H1 (cell line): ENCODE data around the gene ADAMTSL2. TPM values are rescaled to one million over a fixed set of nuclear protein-coding genes. Genes with fewer than 3 reads are reported as not detected.

Source experiments
- CTCF ChIA-PET: fragments of 300-600 bp; sonication (Branson Sonifier 250); formaldehyde crosslinking; loops from one replicate; lab custom pipeline; 2021; ENCODE audit not compliant: partially characterized antibody; lab: Charles Lee
- POLR2A ChIA-PET: fragments of 300-600 bp; sonication (Branson Sonifier 250); formaldehyde crosslinking; loops from one replicate; lab custom pipeline; 2021; ENCODE audit warnings: inconsistent platforms; ENCODE audit not compliant: partially characterized antibody; lab: Charles Lee
- DNase-seq, 2 experiments: peaks; one replicate each; pipeline versions ENCODE4 v3.0.0 to v3.0.0-alpha.2; 2010 to 2022; ENCODE audit warnings: low spot score in 2 of 2, low read depth in 1 of 2, mixed read lengths in 1 of 2
- FAIRE-seq: peaks from 2 replicates; lab custom pipeline; 2011; peaks lifted over from hg19 to GRCh38; lab: Jason Lieb, UNC
- H2AFZ ChIP-seq: 2 replicates; pipeline ENCODE4 v1.8.1; 2012; ENCODE audit warnings: low read length, inconsistent platforms
- H2AK5ac ChIP-seq: 2 replicates; pipeline ENCODE4 v1.6.1; 2013; ENCODE audit warnings: low read depth, low read length
- H2BK120ac ChIP-seq: replicated peaks from 2 replicates; pipeline ENCODE3; 2013; ENCODE audit warnings: low read depth, low read length, inconsistent platforms
- H2BK12ac ChIP-seq: 2 replicates; pipeline ENCODE4 v1.6.1; 2013; ENCODE audit warnings: low read depth, low read length
- H2BK15ac ChIP-seq: 2 replicates; pipeline ENCODE4 v1.6.1; 2013; ENCODE audit warnings: low read length
- H2BK20ac ChIP-seq: 2 replicates; pipeline ENCODE4 v1.6.1; 2013; ENCODE audit warnings: low read length
- H2BK5ac ChIP-seq: 2 replicates; pipeline ENCODE4 v1.6.1; 2013; ENCODE audit warnings: low read depth, low read length
- H3K14ac ChIP-seq: 2 replicates; pipeline ENCODE4 v1.6.1; 2013; ENCODE audit warnings: inconsistent platforms; ENCODE audit not compliant: insufficient read length
- H3K18ac ChIP-seq: 2 replicates; pipeline ENCODE4 v1.6.1; 2013; ENCODE audit warnings: low read length; ENCODE audit errors: extremely low read depth
- H3K23ac ChIP-seq: 2 replicates; pipeline ENCODE4 v1.6.1; 2013; ENCODE audit warnings: inconsistent platforms; ENCODE audit not compliant: insufficient read length
- H3K23me2 ChIP-seq: 2 replicates; pipeline ENCODE4 v1.6.1; 2013; ENCODE audit warnings: low read depth, low read length
- H3K27ac ChIP-seq: 2 replicates; pipeline ENCODE4 v1.6.1; 2011; ENCODE audit warnings: low read depth, low read length, inconsistent platforms
- H3K27me3 ChIP-seq, 4 experiments: replicated peaks in 1 of 4; 1 replicate in 1 of 4; 2 replicates in 3 of 4; pipeline versions ENCODE4 v1.6.1 to v1.8.1; 2011 to 2013; ENCODE audit warnings: low read length in 3 of 4, mild to moderate bottlenecking in 3 of 4, inconsistent platforms in 2 of 4, mixed read lengths in 2 of 4, moderate library complexity in 1 of 4; ENCODE audit not compliant: control insufficient read depth in 3 of 4, insufficient read depth in 3 of 4; ENCODE audit errors: extremely low read depth in 1 of 4
- H3K36me3 ChIP-seq, 4 experiments: 2 replicates each; pipeline versions ENCODE4 v1.6.1 to v1.8.1; 2011 to 2013; ENCODE audit warnings: mild to moderate bottlenecking in 4 of 4, low read length in 3 of 4, moderate library complexity in 2 of 4, control low read depth in 1 of 4, inconsistent platforms in 1 of 4; ENCODE audit not compliant: insufficient read depth in 4 of 4, control insufficient read depth in 2 of 4
- H3K4ac ChIP-seq: replicated peaks from 2 replicates; pipeline ENCODE3; 2013; ENCODE audit warnings: low read length, low read depth, mixed read lengths, inconsistent platforms; ENCODE audit not compliant: insufficient read length
- H3K4me1 ChIP-seq, 4 experiments: replicated peaks in 1 of 4; 1 replicate in 1 of 4; 2 replicates in 3 of 4; pipeline versions ENCODE4 v1.6.1 to v1.8.1; 2011 to 2013; ENCODE audit warnings: low read length in 3 of 4, inconsistent platforms in 2 of 4, mixed read lengths in 1 of 4; ENCODE audit not compliant: insufficient read depth in 4 of 4, control insufficient read depth in 3 of 4
- H3K4me2 ChIP-seq, 2 experiments: 2 replicates each; pipeline versions ENCODE4 v1.6.1 to v1.8.1; 2011 to 2013; ENCODE audit warnings: low read depth in 2 of 2, low read length in 2 of 2, control low read depth in 1 of 2, inconsistent platforms in 1 of 2, mild to moderate bottlenecking in 1 of 2; ENCODE audit not compliant: insufficient read depth in 1 of 2
- H3K4me3 ChIP-seq, 4 experiments: fragments of 200-600, 300-600 bp in 1 of 4; sonication (generic), shearing (Covaris generic), sonication (Bioruptor Twin) in 1 of 4; 2 replicates each; pipeline versions ENCODE4 v1.5.1 to v1.8.1; 2011 to 2016; ENCODE audit warnings: low read length in 4 of 4, low read depth in 3 of 4, control low read depth in 2 of 4, inconsistent platforms in 2 of 4, mild to moderate bottlenecking in 2 of 4, mixed read lengths in 1 of 4, moderate library complexity in 1 of 4; ENCODE audit not compliant: insufficient read depth in 2 of 4; ENCODE audit errors: extremely low read depth in 1 of 4
- H3K56ac ChIP-seq: replicated peaks from 2 replicates; pipeline ENCODE3; 2013; ENCODE audit warnings: low read depth, mild to moderate bottlenecking, mixed read lengths, low read length, inconsistent platforms; ENCODE audit not compliant: insufficient read length
- H3K79me1 ChIP-seq: 2 replicates; pipeline ENCODE4 v1.6.1; 2013; ENCODE audit warnings: low read depth, low read length, control low read depth
- H3K79me2 ChIP-seq, 2 experiments: 2 replicates each; pipeline versions ENCODE4 v1.6.1 to v1.8.1; 2012 to 2013; ENCODE audit warnings: low read length in 2 of 2, mild to moderate bottlenecking in 2 of 2, inconsistent platforms in 1 of 2; ENCODE audit not compliant: insufficient read depth in 2 of 2, control insufficient read depth in 1 of 2
- H3K9ac ChIP-seq, 4 experiments: replicated peaks in 1 of 4; 1 replicate in 1 of 4; 2 replicates in 3 of 4; pipeline versions ENCODE4 v1.6.1 to v1.8.1; 2011 to 2013; ENCODE audit warnings: low read depth in 3 of 4, low read length in 3 of 4, control low read depth in 2 of 4, mild to moderate bottlenecking in 2 of 4, moderate library complexity in 2 of 4, inconsistent platforms in 1 of 4; ENCODE audit errors: extremely low read depth in 1 of 4
- H3K9me3 ChIP-seq, 2 experiments: 2 replicates each; pipeline versions ENCODE4 v1.6.1 to v1.8.1; 2012 to 2013; ENCODE audit warnings: mild to moderate bottlenecking in 2 of 2, moderate library complexity in 2 of 2, control low read depth in 1 of 2, inconsistent platforms in 1 of 2, low read depth in 1 of 2, low read length in 1 of 2, mixed read lengths in 1 of 2; ENCODE audit not compliant: insufficient read depth in 2 of 2
- H4K20me1 ChIP-seq, 2 experiments: replicated peaks in 1 of 2; 2 replicates each; pipeline versions ENCODE3 to v1.8.1; 2011 to 2013; ENCODE audit warnings: inconsistent platforms in 2 of 2, low read length in 2 of 2, mild to moderate bottlenecking in 1 of 2; ENCODE audit not compliant: insufficient read depth in 2 of 2, control insufficient read depth in 1 of 2
- H4K5ac ChIP-seq: 2 replicates; pipeline ENCODE4 v1.6.1; 2013; ENCODE audit warnings: low read length, low read depth, mixed read lengths, inconsistent platforms; ENCODE audit not compliant: insufficient read length
- H4K8ac ChIP-seq: 2 replicates; pipeline ENCODE4 v1.8.0; 2013; ENCODE audit warnings: mild to moderate bottlenecking, moderate library complexity, low read length, inconsistent platforms; ENCODE audit not compliant: insufficient read depth; ENCODE audit errors: extremely low read depth
- H4K91ac ChIP-seq: replicated peaks from 2 replicates; pipeline ENCODE3; 2013; ENCODE audit warnings: low read length, mixed read lengths, inconsistent platforms; ENCODE audit not compliant: insufficient read length
- CEBPB ChIP-seq: IDR thresholded peaks from 2 replicates; pipeline ENCODE4 v1.6.1; 2012; ENCODE audit warnings: low read depth, low read length
- CHD1 ChIP-seq: IDR thresholded peaks from 2 replicates; pipeline ENCODE4 v1.6.1; 2012; ENCODE audit warnings: low read depth, low read length, improper control_type of control experiment
- CREB1 ChIP-seq: IDR thresholded peaks from 2 replicates; pipeline ENCODE4 v1.6.1; 2012; ENCODE audit warnings: inconsistent platforms
- HDAC6 ChIP-seq: IDR thresholded peaks from one replicate; pipeline ENCODE4 v1.7.1; 2012; ENCODE audit warnings: low read depth, mild to moderate bottlenecking, inconsistent platforms, low read length, moderate library complexity
- RBBP5 ChIP-seq: IDR thresholded peaks from 2 replicates; pipeline ENCODE4 v1.7.1; 2012; ENCODE audit warnings: low read depth, mild to moderate bottlenecking, inconsistent platforms, low read length, moderate library complexity, borderline replicate concordance
- RNF2 ChIP-seq: fragments of 200-900, 300-1000 bp; sonication (generic); IDR thresholded peaks from 2 replicates; pipeline ENCODE4 v1.7.1; 2016; ENCODE audit warnings: borderline replicate concordance, low read depth, mild to moderate bottlenecking, antibody characterized with exemption, low read length; ENCODE audit not compliant: poor library complexity, severe bottlenecking; ENCODE audit errors: missing control alignments
- SP2 ChIP-seq: IDR thresholded peaks from 2 replicates; pipeline ENCODE4 v1.6.1; 2012; ENCODE audit warnings: mild to moderate bottlenecking, low read length, inconsistent platforms
- TCF12 ChIP-seq: IDR thresholded peaks from 2 replicates; pipeline ENCODE4 v1.6.1; 2011; ENCODE audit warnings: low read depth, mild to moderate bottlenecking, low read length
- WGBS, 2 experiments: shearing (Covaris generic) in 1 of 2; methylation state at CpG; one replicate each; pipeline versions ENCODE4 v1.1.6 to v1.1.7; 2013 to 2015; ENCODE audit warnings: low lambda C conversion rate in 2 of 2, mixed read lengths in 2 of 2, inconsistent platforms in 1 of 2, low coverage in 1 of 2, missing lambda C conversion rate in 1 of 2; ENCODE audit not compliant: insufficient replicate concordance in 2 of 2, insufficient coverage in 1 of 2, insufficient read length in 1 of 2; ENCODE audit errors: extremely low coverage in 1 of 2, missing lambda C conversion rate in 1 of 2; 5-methylcytosine and 5-hydroxymethylcytosine counted together
- polyA plus RNA-seq, 7 experiments: library from polyadenylated mRNA; depleted of rRNA in 3 of 7; stranded (reverse) in 5 of 7; unstranded in 2 of 7; fragments of >200 nt in 5 of 7; fragments of 200-250 nt in 2 of 7; gene quantifications; 1 replicate in 5 of 7; 2 replicates in 1 of 7; 4 replicates in 1 of 7; pipeline versions ENCODE4 v1.2.1 to v1.2.3, GENCODE V29; 2011 to 2013; ENCODE audit warnings: missing spikeins in 2 of 7, mixed read lengths in 2 of 7
- total RNA-seq: library from RNA; stranded (reverse); fragmentation: NEBNext Ultra II Directional; extraction: Animal tissue kit (Norgen Biotek cat#: 25700); gene quantifications from 2 replicates; pipeline ENCODE4 v1.2.1, GENCODE V29; 2021

ADAMTSL2 gene
- total and polyA plus RNA-seq, 2 of the 8 experiments (the other 6 are each of a cell fraction or from before 2014, with no cell fraction given), result 0.74 to 0.76 TPM

DNA sequence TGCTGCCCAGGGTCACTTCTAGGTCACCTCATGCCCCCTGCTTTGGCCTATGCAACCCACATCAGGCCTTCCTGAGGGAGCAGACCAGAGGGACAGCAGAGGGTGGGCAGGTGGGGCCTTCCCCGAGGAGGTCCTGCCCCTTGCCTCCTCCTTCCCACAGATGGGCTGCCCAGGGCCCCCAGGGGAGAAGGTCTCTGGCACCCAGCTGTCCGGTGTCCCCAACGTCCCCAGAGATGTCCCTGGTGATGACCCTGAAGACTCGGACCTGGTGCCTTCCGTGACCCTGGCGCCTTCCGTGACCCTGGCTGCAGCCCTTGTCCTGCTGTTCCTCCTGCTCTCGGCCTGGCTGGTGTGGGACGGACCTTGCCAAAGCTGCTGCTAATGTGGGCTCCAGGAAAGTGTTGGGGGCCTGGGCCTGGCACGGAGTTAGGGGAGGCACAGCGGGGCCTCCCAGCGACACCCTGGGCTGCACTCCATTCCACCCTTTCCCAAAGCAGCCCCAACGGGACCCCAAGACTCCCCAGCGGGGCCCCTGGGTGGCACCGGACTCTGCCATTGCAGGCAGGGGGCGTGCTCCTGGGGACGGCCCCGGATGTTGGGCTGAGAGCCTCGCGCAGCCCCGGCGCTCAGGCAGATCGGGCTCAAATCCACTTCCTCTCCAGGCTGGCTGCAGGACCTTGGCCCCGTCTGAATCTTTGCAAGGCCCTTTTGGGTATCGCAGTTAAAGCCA lies 48.8 kb upstream of the ADAMTSL2 start:
- Histone ChIP-seq H2BK5ac (no peak overlapping the region), H2BK120ac (no peak overlapping the region), H4K91ac (no peak overlapping the region), H3K9me3 (no peaks in the 10 kb centered on the region), H4K8ac (no peak overlapping the region; the same call in 1 of the 2 replicates), H3K4ac (no peak overlapping the region), H3K23me2 (no peaks in the 10 kb centered on the region; the same call in 1 of the 2 replicates), H3K23ac (no peak overlapping the region), H2BK15ac (no peak overlapping the region), H3K18ac (no peak overlapping the region), H3K79me1 (no peaks in the 10 kb centered on the region), H3K4me3 (no peak overlapping the region), H3K14ac (no peak overlapping the region), H3K27ac (no peak overlapping the region), H4K5ac (no peak overlapping the region), H2BK12ac (no peak overlapping the region), H3K27me3 (no peaks in the 10 kb centered on the region; a peak in 1 of 7 replicates), H3K4me2 (no peak overlapping the region), H3K79me2 (no peaks in the 10 kb centered on the region)
- CTCF ChIA-PET, result interaction anchor here (0.8 to 3.6 kb wide), 48 partner anchors 9 to 341 kb away, joined by 3 to 29 read pairs (median 4); partner anchors contain the start of genes REXO4, STKLD1, SURF1 and SURF2
- FAIRE-seq (no peak), DNase-seq (no peak)
- TF ChIP-seq HDAC6 (no peak), CREB1 (no peak), TCF12 (no peak), CEBPB (no peak), SP2 (no peak), RBBP5 (no peak), RNF2 (no peak), CHD1 (no peak)
- TF ChIP-seq, all 59 proteins: peak for 0
- Histone ChIP-seq H4K20me1 (peaks cover 2% of the 10 kb centered on the region in 2 experiments), H3K9ac (no peak overlapping the region), H2AK5ac (no peak overlapping the region), H3K4me1 (no peaks in the 10 kb centered on the region; a peak in 1 of 7 replicates), H2AFZ (no peak overlapping the region), H3K36me3 (no peaks in the 10 kb centered on the region), H2BK20ac (no peak overlapping the region), H3K56ac (no peak overlapping the region)
- 89% methylated on average over 24 of the region's 25 CpGs; no CpG with 5 or more reads in 1 of the 2 experiments for WGBS, 2 experiments
- POLR2A ChIA-PET, result interaction anchor here (1.0 to 3.5 kb wide), 5 partner anchors 16 to 137 kb away, joined by 3 to 12 read pairs (median 3); partner anchors contain the start of genes MED22 and RPL7A
